RKO (cell line): ENCODE data around the gene FNBP1L.

ENCODE experiments used
- DNase-seq: peaks from one replicate; pipeline ENCODE4 v3.0.0-alpha.2; 2016; ENCODE audit warnings: low spot score

Gene FNBP1L

GRCh38 chr1:93592551-93592949, 144.6 kb downstream of the FNBP1L start:
- no peak for DNase-seq

GRCh38 chr1:93593854-93594602, 146.1 kb downstream of the FNBP1L start:
- DNase-seq: no peak

- no peak for DNase-seq
Observed at GRCh38 chr1:93594603-93594880, 146.6 kb downstream of the FNBP1L start.

GRCh38 chr1:93595266-93595665, 147.3 kb downstream of the FNBP1L start:
- DNase-seq: no peak

GRCh38 chr1:93595743-93596142, 147.8 kb downstream of the FNBP1L start:
- DNase-seq: no peak

GRCh38 chr1:93596329-93597089, 148.6 kb downstream of the FNBP1L start:
- no peak for DNase-seq

- DNase-seq: no peak
Observed at GRCh38 chr1:93597709-93598108, 149.8 kb downstream of the FNBP1L start.

GRCh38 chr1:93598396-93598795, 150.5 kb downstream of the FNBP1L start:
- DNase-seq: no peak

GRCh38 chr1:93598861-93599439, 151.0 kb downstream of the FNBP1L start:
- no peak for DNase-seq

GRCh38 chr1:93599479-93599878, 151.6 kb downstream of the FNBP1L start:
- no peak for DNase-seq

- no peak for DNase-seq
Observed at GRCh38 chr1:93600663-93601062, 152.7 kb downstream of the FNBP1L start.

- DNase-seq: no peak
Observed at GRCh38 chr1:93601686-93602085, 153.8 kb downstream of the FNBP1L start.

- DNase-seq: no peak
Observed at GRCh38 chr1:93602101-93602500, 154.2 kb downstream of the FNBP1L start.

GRCh38 chr1:93603106-93603505, 155.2 kb downstream of the FNBP1L start:
- DNase-seq: no peak

- no peak for DNase-seq
Observed at GRCh38 chr1:93603601-93604000, 155.7 kb downstream of the FNBP1L start.
